Ishikawa (cell line): ENCODE data around the gene PLCL2.

Experiments used
- CEBPB ChIP-seq: IDR thresholded peaks from 2 replicates; pipeline ENCODE4 v1.6.1; 2012
- CREB1 ChIP-seq: IDR thresholded peaks from 2 replicates; pipeline ENCODE4 v1.6.1; 2012; ENCODE audit warnings: low read depth
- EP300 ChIP-seq: IDR thresholded peaks from 2 replicates; pipeline ENCODE4 v1.6.1; 2012; ENCODE audit warnings: borderline replicate concordance
- MAX ChIP-seq: IDR thresholded peaks from 2 replicates; pipeline ENCODE4 v1.6.1; 2012
- RAD21 ChIP-seq: IDR thresholded peaks from 2 replicates; pipeline ENCODE4 v1.6.1; 2012; ENCODE audit warnings: low read depth
- REST ChIP-seq: IDR thresholded peaks from 2 replicates; pipeline ENCODE4 v1.6.1; 2012; ENCODE audit warnings: low read depth, mild to moderate bottlenecking
- TAF1 ChIP-seq: IDR thresholded peaks from 2 replicates; pipeline ENCODE4 v1.6.1; 2012; ENCODE audit warnings: low read depth, mild to moderate bottlenecking
- USF1 ChIP-seq: IDR thresholded peaks from 2 replicates; pipeline ENCODE4 v1.6.1; 2012
- ZBTB7A ChIP-seq: IDR thresholded peaks from 2 replicates; pipeline ENCODE4 v1.6.1; 2012; ENCODE audit warnings: low read depth

GRCh38 chr3:16927485-16927884 lies 42.7 kb downstream of the PLCL2 start:
- TF ChIP-seq TAF1 = no peak
- TF ChIP-seq CREB1 = no peak
- no peak for TF ChIP-seq RAD21
- TF ChIP-seq MAX = no peak
- TF ChIP-seq ZBTB7A = no peak
- no peak for TF ChIP-seq USF1
- TF ChIP-seq REST = no peak
- TF ChIP-seq CEBPB = no peak
- TF ChIP-seq EP300 = no peak
